ENCODE measurements around the gene NUP43.
"Not testable (repeated sequence)": the region's sequence is repeated elsewhere in the genome, so short reads cannot be mapped to it uniquely, and the experiment has no call there.

GRCh38 chr6:149751920-149752319 is 5.6 kb upstream of the NUP43 start:
- TF ChIP-seq CTCF, POLR2A (IDR thresholded peaks at IDR 0.05): not testable (repeated sequence)

Data from tibial nerve (tissue), 3 donors.